Breast epithelium (tissue), 3 donors: ENCODE measurements around the gene TMEM214.

Experiments
- POLR2A ChIP-seq: fragments of 450-650 bp; IDR thresholded peaks from one replicate; pipeline ENCODE4 v1.6.1; 2016; ENCODE audit warnings: antibody characterized with exemption, mild to moderate bottlenecking, moderate library complexity
- TF ChIP-seq, protein P1 (sequence below), 3 donors: fragments of 450-650 bp; IDR thresholded peaks; one replicate each; pipeline ENCODE4 v1.5.1; 2016 to 2017; ENCODE audit warnings: antibody characterized with exemption in 3 of 3, mild to moderate bottlenecking in 3 of 3, moderate library complexity in 3 of 3

DNA sequence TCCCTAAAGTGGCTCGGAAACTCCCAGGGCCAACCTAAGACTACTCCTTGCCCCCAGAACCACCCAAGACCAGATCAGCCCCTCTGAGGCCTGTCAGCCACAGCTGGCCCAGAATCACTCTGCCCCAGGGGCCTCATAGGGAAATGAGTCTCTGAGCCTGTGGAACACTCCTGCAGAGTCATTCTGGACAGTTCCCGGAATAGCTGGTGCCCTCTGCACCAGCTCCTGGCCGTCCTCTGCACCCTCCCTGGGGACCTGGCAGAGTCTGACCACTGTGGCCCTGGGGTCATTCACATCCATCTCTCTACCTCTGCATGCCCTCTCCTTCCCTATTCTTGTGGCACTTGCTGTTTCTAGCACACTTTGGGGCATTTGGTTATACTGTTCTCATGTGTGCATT, 14.6 kb upstream of the TMEM214 start:
- no peak for TF ChIP-seq POLR2A
- TF ChIP-seq, protein P1, sequence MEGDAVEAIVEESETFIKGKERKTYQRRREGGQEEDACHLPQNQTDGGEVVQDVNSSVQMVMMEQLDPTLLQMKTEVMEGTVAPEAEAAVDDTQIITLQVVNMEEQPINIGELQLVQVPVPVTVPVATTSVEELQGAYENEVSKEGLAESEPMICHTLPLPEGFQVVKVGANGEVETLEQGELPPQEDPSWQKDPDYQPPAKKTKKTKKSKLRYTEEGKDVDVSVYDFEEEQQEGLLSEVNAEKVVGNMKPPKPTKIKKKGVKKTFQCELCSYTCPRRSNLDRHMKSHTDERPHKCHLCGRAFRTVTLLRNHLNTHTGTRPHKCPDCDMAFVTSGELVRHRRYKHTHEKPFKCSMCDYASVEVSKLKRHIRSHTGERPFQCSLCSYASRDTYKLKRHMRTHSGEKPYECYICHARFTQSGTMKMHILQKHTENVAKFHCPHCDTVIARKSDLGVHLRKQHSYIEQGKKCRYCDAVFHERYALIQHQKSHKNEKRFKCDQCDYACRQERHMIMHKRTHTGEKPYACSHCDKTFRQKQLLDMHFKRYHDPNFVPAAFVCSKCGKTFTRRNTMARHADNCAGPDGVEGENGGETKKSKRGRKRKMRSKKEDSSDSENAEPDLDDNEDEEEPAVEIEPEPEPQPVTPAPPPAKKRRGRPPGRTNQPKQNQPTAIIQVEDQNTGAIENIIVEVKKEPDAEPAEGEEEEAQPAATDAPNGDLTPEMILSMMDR (IDR thresholded peaks at IDR 0.05) = no peak
